Caki2 (cell line): ENCODE data around the gene KCNG2. TPM values are rescaled to one million over a fixed set of nuclear protein-coding genes. Genes with fewer than 3 reads are reported as not detected.

Experiments used
- DNase-seq: peaks from one replicate; pipeline ENCODE4 v3.0.0-alpha.2; 2015; ENCODE audit warnings: low read depth
- in situ Hi-C: cut with HindIII; loops from 2 replicates; pipeline ENCODE4 v1.10.0; 2016; ENCODE audit warnings: low sequenced_read_pairs, low pct_unique_long_range_greater_than_20kb, mixed read lengths
- total RNA-seq: library from RNA; depleted of rRNA; stranded (reverse); fragments of >200 nt; shearing (Covaris generic); gene quantifications from 2 replicates; pipeline ENCODE4 v1.2.3, GENCODE V29; 2014; ENCODE audit warnings: low replicate concordance

KCNG2 gene
- total RNA-seq, 1 experiment from 2014 or later, result not detected

GRCh38 chr18:79903071-79903635, 105.4 kb downstream of the KCNG2 start:
- DNase-seq, result no peak

GRCh38 chr18:79903787-79904356, 106.1 kb downstream of the KCNG2 start:
- DNase-seq, result no peak
- in situ Hi-C loops, result no loop called here

More at GRCh38 chr18:79903071-79903635, 105.4 kb downstream of the KCNG2 start:
- in situ Hi-C loops, result no loop called here

- in situ Hi-C loops, result no loop called here
- DNase-seq, result no peak
Observed at GRCh38 chr18:79904357-79905147, 106.8 kb downstream of the KCNG2 start.

- no peak for DNase-seq
- in situ Hi-C loops, result no loop called here
Observed at GRCh38 chr18:79905389-79905911, 107.7 kb downstream of the KCNG2 start.

GRCh38 chr18:79905993-79906392, 108.3 kb downstream of the KCNG2 start:
- in situ Hi-C loops, result no loop called here
- no peak for DNase-seq

GRCh38 chr18:79906706-79907105, 109.0 kb downstream of the KCNG2 start:
- in situ Hi-C loops, result no loop called here
- DNase-seq, result no peak

- no peak for DNase-seq
- in situ Hi-C loops, result no loop called here
Observed at GRCh38 chr18:79910563-79911343, 113.0 kb downstream of the KCNG2 start.

GRCh38 chr18:79911344-79912270, 113.9 kb downstream of the KCNG2 start:
- DNase-seq, result no peak
- in situ Hi-C loops, result no loop called here

- DNase-seq, result no peak
- in situ Hi-C loops, result no loop called here
Observed at GRCh38 chr18:79912409-79912991, 114.8 kb downstream of the KCNG2 start.

- in situ Hi-C loops, result no loop called here
- DNase-seq, result no peak
Observed at GRCh38 chr18:79912994-79913831, 115.5 kb downstream of the KCNG2 start.

GRCh38 chr18:79914614-79915160, 116.9 kb downstream of the KCNG2 start:
- no peak for DNase-seq
- in situ Hi-C loops, result no loop called here

GRCh38 chr18:79915161-79916127, 117.7 kb downstream of the KCNG2 start:
- in situ Hi-C loops, result no loop called here
- DNase-seq, result no peak

GRCh38 chr18:79916128-79916494, 118.4 kb downstream of the KCNG2 start:
- in situ Hi-C loops, result no loop called here
- DNase-seq, result no peak

- in situ Hi-C loops, result no loop called here
- DNase-seq, result no peak
Observed at GRCh38 chr18:79916546-79917168, 118.9 kb downstream of the KCNG2 start.
